T-helper 2 cell (primary cell): ENCODE data around the gene SDC3.

Experiments used
- DNase-seq, 5 experiments: peaks; one replicate each; pipeline versions ENCODE4 v3.0.0 to v3.0.0-alpha.2; 2012 to 2022

Gene SDC3

DNA sequence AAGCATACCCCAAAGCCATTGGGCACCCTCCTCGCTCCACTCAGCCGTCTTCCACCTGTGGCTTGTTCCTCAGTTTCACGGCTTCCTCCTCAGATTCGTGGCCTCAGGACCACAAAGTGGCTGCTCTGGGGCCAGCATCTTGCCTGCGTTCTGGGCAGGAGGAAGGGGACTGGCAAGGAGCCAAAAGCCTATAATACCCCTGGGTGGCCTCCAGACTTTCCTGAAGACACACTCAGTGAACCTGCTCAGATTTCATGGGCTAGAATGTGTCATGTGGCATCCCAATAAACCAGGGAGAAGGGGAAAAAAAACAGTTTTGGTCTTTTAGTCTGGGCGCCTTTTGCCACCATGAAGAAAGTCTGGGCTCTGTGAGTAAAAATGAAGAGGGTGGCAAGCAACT, 62.0 kb downstream of the SDC3 start:
- no peak for DNase-seq

- DNase-seq: no peak
Observed at GRCh38 chr1:30845904-30846290, 62.7 kb downstream of the SDC3 start.

DNA sequence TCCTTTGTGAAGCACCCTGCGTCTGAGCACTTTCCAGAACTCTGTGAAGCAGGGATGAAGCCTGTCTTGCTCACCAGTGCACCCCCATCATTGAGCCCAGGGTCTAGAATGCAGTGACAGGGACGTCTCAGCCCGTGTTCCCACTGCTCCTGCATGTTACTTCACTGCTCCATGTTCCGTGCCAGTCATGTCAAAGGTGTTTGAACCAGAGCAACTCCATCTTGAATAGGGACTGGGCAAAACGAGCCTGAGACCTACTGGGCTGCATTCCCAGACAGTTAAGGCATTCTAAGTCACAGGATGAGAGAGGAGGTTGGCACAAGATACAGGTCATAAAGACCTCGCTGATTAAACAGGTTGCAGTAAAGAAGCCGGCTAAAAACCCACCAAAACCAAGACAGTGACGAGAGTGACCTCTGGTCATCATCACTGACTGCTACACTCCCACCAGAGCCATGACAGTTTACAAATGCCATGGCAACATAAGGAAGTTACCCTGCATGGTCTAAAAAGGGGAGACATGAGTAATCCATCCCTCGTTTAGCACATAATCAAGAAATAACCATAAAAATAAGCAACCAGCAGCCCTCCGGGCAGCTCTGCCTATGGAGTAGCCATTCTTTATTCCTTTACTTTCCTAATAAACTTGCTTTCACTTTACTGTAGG, 63.2 kb downstream of the SDC3 start:
- DNase-seq: no peak

DNA sequence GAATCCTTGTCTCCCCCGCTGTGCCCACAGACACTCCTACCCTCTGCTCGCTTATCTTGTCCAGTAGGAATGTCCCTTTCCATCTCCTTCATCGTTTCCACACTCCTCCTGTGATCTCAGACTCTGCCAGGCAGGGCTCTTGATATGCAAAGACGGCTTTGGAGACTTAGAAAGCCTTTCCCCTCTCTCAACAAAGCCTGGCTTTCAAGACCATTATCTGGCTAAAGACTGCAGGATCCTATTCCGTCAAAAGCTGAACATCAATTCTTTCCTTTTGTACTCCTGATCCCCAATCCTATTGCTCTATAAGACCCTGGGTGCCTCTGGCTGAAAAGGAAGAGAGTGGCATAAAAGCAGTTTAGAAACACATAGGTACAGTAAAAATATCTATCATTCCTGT, 63.9 kb downstream of the SDC3 start:
- no peak for DNase-seq

DNA sequence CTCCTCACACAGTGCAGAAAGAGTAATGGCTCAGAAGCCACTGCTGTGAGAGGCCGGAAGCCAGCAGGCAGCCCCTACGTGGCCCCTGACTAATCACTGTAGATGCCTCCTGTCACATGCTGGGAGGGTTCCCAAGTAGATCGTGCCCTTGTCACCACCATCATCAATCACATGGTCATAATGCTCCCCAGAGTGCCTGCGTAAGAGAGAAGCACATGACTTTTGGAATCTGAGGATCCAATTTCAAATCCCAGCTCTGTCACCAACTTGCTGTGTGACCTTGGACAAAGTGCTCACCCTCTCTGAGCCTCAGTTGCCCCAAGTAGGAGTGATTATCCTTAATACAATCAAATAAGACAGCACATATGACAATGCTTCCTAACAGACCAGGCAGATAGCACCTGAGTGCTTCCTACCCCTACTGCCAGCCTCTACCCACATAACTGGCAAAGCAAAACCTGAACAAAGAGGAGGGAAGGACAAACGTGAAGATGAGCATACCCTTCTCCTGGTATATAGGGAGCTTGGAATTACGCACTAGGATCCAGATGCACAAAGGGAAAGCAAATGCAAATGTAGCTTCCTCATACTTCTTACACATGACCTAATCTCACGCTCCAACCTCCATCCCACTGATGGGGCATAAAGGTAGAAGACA, 65.7 kb downstream of the SDC3 start:
- DNase-seq: no peak

GRCh38 chr1:30840904-30841598, 67.5 kb downstream of the SDC3 start:
- DNase-seq: no peak

GRCh38 chr1:30839827-30840359, 68.7 kb downstream of the SDC3 start:
- no peak for DNase-seq

GRCh38 chr1:30838996-30839395, 69.6 kb downstream of the SDC3 start:
- no peak for DNase-seq

GRCh38 chr1:30837653-30838052, 70.9 kb downstream of the SDC3 start:
- no peak for DNase-seq

DNA sequence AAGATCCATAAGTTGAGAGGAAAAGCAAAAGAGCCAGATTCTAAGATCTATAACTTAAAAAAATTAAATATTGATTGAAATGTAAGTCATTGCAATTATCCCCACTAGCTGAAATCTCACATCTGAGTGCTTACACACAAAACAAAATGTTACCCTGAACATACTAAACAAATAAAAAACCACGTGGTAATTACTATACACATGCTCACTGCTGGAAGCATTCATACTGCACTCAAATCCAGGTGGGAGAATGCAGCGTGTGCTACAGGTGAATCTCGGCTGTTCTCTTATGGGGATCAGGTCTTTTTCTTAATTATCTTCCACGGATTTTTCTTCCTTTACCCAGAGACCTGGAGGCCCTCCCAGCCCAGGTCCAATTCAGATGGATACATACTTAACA, 74.3 kb downstream of the SDC3 start:
- DNase-seq: no peak

DNA sequence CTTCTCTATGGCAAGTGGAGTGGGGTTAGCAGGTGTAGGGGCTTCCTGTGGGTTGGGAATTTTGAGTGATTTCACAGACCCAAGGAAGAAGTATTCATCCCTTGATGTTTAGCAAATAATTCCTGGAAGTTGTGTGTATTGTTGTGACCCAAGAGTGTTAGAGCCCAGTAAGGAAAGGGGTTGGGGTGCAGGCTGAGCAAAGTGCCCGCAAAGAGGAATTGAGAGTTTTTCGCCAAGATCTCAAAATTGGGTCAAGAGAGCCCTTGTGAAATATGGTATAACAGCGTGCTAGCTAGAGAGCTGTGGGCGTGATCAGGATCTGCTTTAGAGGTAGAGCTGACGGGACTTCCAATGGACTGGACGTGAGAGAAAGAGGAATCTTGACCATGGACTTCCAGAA, 78.0 kb downstream of the SDC3 start:
- no peak for DNase-seq

DNA sequence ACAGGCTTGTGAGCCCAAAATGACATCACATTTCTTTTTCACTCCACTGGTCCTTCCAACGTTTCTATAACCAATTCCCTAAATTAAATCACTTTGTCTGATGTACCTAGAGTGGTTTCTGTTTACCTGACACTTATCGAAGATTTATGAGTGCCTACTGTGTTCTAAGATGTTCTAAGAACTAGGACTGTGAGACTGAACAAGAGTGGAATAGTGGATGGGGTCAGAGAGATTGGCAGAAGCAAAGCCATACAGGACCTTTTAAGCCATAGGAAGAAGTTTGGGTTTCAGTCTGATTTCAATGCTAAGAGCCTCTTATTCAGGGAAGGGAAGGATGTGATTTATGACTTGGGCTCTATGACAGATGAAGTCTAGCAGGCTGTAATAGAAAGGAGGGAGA, 78.7 kb downstream of the SDC3 start:
- no peak for DNase-seq

DNA sequence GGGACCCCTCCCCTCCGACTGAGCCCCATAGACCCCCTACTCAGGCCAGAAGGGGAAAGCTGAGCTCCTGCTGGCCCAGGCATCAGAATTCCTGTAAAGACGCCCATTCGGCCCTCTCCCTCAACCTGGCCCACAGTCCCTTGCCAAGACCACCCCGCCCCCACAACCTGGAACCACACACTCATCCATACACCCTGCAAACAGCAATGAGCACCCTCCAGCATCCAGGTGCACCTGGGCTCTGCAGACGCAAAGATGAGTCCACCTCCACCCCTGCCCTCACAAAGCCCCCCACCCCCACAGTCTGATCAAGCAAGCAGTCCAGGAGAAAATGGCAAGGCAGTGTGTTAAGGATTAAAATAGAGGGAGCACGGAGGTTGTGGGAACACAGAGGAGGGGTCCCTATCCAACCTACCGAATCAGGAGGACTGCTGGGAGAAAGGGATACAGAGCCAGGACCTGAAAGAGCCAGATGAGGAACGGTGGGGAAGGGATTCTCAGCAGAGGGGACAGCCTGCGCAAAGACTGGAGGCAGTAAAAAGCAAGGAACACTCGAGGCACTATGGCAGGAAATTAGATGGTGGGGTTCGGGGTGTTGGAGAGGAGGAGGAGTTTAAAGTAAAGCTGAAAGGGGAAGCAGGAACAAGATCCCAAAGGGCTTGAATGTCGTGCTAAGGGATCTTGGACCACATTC, 83.7 kb downstream of the SDC3 start:
- no peak for DNase-seq

DNA sequence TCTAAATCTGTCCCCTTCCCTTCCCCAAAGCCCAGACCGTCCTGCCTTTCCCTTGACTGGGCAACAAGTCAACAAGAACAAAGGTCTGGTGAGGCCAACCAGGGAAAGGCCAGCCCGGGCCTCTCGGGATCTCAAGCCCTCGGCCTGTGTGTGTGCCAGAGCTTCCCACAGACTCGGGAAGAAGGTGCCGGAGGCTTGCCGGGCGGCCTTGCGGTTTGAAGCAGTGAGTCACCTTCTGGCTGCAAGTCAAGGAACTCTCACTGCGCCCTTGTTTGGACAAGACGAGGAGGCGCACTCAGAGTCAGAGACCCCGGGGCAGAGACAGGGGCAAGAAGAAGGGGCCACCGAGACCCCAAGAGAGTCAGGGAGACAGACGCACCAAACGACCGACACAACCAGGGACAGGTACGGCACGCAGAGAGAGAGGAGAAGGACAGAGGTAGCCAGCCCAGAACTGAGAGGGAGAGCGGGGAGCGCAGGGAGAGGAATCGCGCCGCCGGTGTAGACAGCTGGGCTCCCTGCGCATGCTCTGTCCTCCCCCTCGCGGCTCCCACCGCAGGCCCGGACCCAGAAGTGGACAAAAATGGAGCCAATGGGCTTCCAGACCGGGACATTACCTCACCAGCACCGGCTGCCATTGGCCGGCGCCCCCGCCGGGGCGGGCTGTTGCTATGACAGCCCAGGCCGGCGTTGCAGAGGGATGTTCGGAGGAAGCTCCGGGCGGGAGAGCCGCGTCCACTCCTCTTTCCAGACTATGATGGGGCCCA, 84.4 kb downstream of the SDC3 start:
- DNase-seq: peak in 4 of 5 experiments; percentile 43 to 77 (median 52)

DNA sequence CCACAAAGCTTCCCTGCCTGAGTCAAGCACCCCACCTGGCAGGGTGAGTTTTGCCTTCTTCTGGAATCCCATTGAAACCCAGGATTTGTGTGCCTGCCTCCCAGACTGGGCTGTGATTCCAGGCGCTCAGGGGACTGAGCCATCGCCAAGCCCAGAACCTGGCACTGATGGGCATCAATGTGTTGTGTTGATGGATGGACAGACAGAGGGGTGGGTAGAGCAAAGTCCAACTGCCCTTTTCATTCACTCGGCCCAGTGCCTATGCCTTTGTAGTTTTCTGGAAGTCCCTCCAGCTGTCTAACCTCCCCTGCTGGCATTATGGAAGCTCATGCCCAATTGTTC, 85.0 kb downstream of the SDC3 start:
- no peak for DNase-seq

- peak in 1 of 5 experiments; percentile 6 for DNase-seq
Observed at GRCh38 chr1:30822966-30823581, 85.5 kb downstream of the SDC3 start.

DNA sequence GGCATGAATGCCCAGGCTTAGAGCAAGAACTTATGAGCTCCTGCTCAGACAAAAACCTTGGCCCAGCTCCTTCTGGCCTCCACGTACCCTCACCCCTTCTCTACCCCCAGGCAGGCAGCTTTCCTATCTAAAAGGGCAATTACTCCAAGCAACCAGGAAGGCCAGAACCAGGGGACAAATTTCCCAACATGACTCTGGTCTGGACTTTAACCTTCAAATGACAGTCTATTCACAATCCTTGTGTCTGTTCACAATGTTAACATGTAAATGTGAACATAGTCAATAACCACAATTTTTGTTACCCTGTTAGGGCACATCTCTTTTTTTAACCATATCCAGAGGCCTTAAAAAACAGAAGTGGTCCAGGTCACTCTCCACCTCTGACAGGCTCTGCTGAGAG, 86.6 kb downstream of the SDC3 start:
- no peak for DNase-seq

GRCh38 chr1:30820299-30820698, 88.3 kb downstream of the SDC3 start:
- DNase-seq: no peak
